ENCODE data around the gene IRGM.

GRCh38 chr5:150851039-150851438 lies 4.7 kb downstream of the IRGM start:
- TF ChIP-seq CTCF (IDR thresholded peaks at IDR 0.05), result no peak
- no peak for TF ChIP-seq POLR2AphosphoS5 (IDR thresholded peaks at IDR 0.05; ENCODE audit: insufficient read depth in 1 of 2, low read depth in 1 of 2)

Measured in vagina (tissue), 2 donors.